ENCODE results near the gene ASTE1.
"Not testable (repeated sequence)": the region's sequence is repeated elsewhere in the genome, so short reads cannot be mapped to it uniquely, and the experiment has no call there.

ASTE1 gene

GRCh38 chr3:130972592-130972991 lies 54.0 kb downstream of the ASTE1 start:
- H3K4me1 ChIP-seq (ENCODE audit: control insufficient read depth, insufficient read depth, low read length); H3K27me3 ChIP-seq (ENCODE audit: control insufficient read depth, insufficient read depth, low read length); H3K4me3 ChIP-seq (ENCODE audit: low read depth, low read length); H3K36me3 ChIP-seq (ENCODE audit: control insufficient read depth, insufficient read depth, low read length); H3K9me3 ChIP-seq (ENCODE audit: control insufficient read depth, insufficient read depth, low read length); H3K9ac ChIP-seq (ENCODE audit: low read depth, low read length): not testable (repeated sequence)

GRCh38 chr3:130971208-130971607 lies 55.4 kb downstream of the ASTE1 start:
- no peak overlapping the region for H3K4me3 ChIP-seq (ENCODE audit: low read depth, low read length)
- H3K4me1 ChIP-seq (ENCODE audit: control insufficient read depth, insufficient read depth, low read length): no peaks in the 10 kb centered on the region
- H3K27me3 ChIP-seq (ENCODE audit: control insufficient read depth, insufficient read depth, low read length): no peaks in the 10 kb centered on the region
- H3K9ac ChIP-seq (ENCODE audit: low read depth, low read length): no peak overlapping the region
- H3K9me3 ChIP-seq (ENCODE audit: control insufficient read depth, insufficient read depth, low read length): no peaks in the 10 kb centered on the region
- no peaks in the 10 kb centered on the region for H3K36me3 ChIP-seq (ENCODE audit: control insufficient read depth, insufficient read depth, low read length)

- H3K36me3 ChIP-seq (ENCODE audit: control insufficient read depth, insufficient read depth, low read length): no peaks in the 10 kb centered on the region
- no peak overlapping the region for H3K9ac ChIP-seq (ENCODE audit: low read depth, low read length)
- H3K9me3 ChIP-seq (ENCODE audit: control insufficient read depth, insufficient read depth, low read length): no peaks in the 10 kb centered on the region
These were observed 57.0 kb downstream of the ASTE1 start for GRCh38 chr3:130969621-130970020.

GRCh38 chr3:130968221-130968620 lies 58.4 kb downstream of the ASTE1 start:
- Histone ChIP-seq H3K36me3 (ENCODE audit: control insufficient read depth, insufficient read depth, low read length) (no peaks in the 10 kb centered on the region), H3K9ac (ENCODE audit: low read depth, low read length) (no peak overlapping the region), H3K27me3 (ENCODE audit: control insufficient read depth, insufficient read depth, low read length) (no peaks in the 10 kb centered on the region), H3K4me1 (ENCODE audit: control insufficient read depth, insufficient read depth, low read length) (peaks cover 4% of the 10 kb centered on the region), H3K9me3 (ENCODE audit: control insufficient read depth, insufficient read depth, low read length) (no peaks in the 10 kb centered on the region), H3K4me3 (ENCODE audit: low read depth, low read length) (no peak overlapping the region)

More at GRCh38 chr3:130969621-130970020, 57.0 kb downstream of the ASTE1 start:
- H3K4me1 ChIP-seq (ENCODE audit: control insufficient read depth, insufficient read depth, low read length): no peaks in the 10 kb centered on the region
- H3K4me3 ChIP-seq (ENCODE audit: low read depth, low read length): no peak overlapping the region
- H3K27me3 ChIP-seq (ENCODE audit: control insufficient read depth, insufficient read depth, low read length): no peaks in the 10 kb centered on the region

- Histone ChIP-seq H3K27me3 (ENCODE audit: control insufficient read depth, insufficient read depth, low read length) (no peaks in the 10 kb centered on the region), H3K9me3 (ENCODE audit: control insufficient read depth, insufficient read depth, low read length) (no peaks in the 10 kb centered on the region), H3K4me3 (ENCODE audit: low read depth, low read length) (no peak overlapping the region), H3K36me3 (ENCODE audit: control insufficient read depth, insufficient read depth, low read length) (no peaks in the 10 kb centered on the region), H3K9ac (ENCODE audit: low read depth, low read length) (no peak overlapping the region), H3K4me1 (ENCODE audit: control insufficient read depth, insufficient read depth, low read length) (peaks cover 6% of the 10 kb centered on the region)
These were observed 59.3 kb downstream of the ASTE1 start for GRCh38 chr3:130967281-130967680.

- H3K9ac ChIP-seq (ENCODE audit: low read depth, low read length): no peak overlapping the region
- H3K4me3 ChIP-seq (ENCODE audit: low read depth, low read length): no peak overlapping the region
- H3K9me3 ChIP-seq (ENCODE audit: control insufficient read depth, insufficient read depth, low read length): no peaks in the 10 kb centered on the region
- H3K4me1 ChIP-seq (ENCODE audit: control insufficient read depth, insufficient read depth, low read length): peaks cover 6% of the 10 kb centered on the region
- no peaks in the 10 kb centered on the region for H3K36me3 ChIP-seq (ENCODE audit: control insufficient read depth, insufficient read depth, low read length)
- no peaks in the 10 kb centered on the region for H3K27me3 ChIP-seq (ENCODE audit: control insufficient read depth, insufficient read depth, low read length)
These were observed 62.7 kb downstream of the ASTE1 start for GRCh38 chr3:130963878-130964277.
